Fibroblast of peridontal ligament (primary cell): Measurements from ENCODE around the gene POLR2J3.
"Not testable (repeated sequence)": the region's sequence is repeated elsewhere in the genome, so short reads cannot be mapped to it uniquely, and the experiment has no call there.

Experiments used
- DNase-seq: peaks from one replicate; pipeline ENCODE4 v3.0.0-alpha.2; 2010; ENCODE audit errors: extremely low read depth

The POLR2J3 gene

DNA sequence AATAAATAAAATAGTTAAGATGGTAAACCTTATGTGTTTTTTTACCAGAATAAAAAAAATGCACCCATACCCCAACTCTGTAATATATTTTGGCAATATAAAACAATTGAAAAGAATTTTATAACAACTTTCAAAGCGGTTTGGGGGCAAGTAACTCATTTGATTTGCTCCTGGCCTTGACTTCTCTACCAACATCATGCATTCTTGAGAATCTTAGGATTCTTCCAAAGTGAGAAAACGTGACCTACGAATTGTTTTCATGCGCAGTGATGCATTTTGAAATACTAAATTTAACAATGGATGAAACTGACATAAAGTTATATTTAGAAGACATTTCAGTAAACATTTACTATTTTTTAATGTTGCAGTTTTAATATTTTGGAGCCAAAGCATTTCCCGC lies 51.6 kb downstream of the POLR2J3 start:
- DNase-seq, result not testable (repeated sequence)

DNA sequence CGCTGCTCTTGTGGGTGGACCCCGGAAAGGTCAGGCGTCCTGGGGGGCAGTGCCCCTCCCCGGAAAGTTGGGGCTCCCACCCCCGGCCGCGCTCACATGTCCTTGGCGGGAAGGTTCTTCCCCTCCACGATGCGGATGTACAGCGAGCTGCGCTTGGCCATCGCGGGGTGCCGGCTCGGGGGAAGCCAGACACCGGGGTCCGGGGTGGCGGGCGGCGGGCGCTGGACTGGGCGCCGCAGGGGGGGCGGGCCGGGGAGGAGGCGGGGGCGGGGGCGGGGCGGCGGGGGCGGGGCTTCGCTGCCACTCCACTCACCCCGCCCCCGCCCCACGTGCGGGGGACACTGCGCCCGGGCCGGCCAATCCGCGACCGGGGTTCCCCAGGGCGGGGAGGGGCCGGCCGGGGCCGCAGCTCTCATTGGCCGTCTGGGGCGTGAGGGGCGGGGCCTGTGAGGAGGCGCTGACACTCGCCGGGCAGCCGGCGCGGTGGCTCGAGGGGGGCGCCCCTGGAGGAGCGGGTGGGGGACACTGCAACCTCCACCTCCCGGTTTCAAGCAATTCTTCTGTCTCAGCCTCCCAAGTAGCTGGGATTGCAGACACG lies 54.7 kb downstream of the POLR2J3 start, which contains the start of gene RASA4B:
Gene RASA4B, minus strand, starts transcription at position 228 of the 598 bp plus-strand sequence. Its CDS starts 67 bp downstream, at position 161.
- DNase-seq, result not testable (repeated sequence)
